ENCODE measurements around the gene TNPO2.

TNPO2 gene

GRCh38 chr19:12723641-12724426 lies at the start of gene TNPO2:
Gene TNPO2, minus strand, starts transcription at chr19:12723932. Its CDS starts 2,955 bp downstream, at chr19:12720977.
- peak; percentile 82 for DNase-seq

GRCh38 chr19:12772323-12772722 lies 48.6 kb upstream of the TNPO2 start:
- DNase-seq, result no peak

- DNase-seq, result no peak
Observed at GRCh38 chr19:12770922-12771321, 47.2 kb upstream of the TNPO2 start.

GRCh38 chr19:12769689-12770088 lies 46.0 kb upstream of the TNPO2 start:
- DNase-seq, result peak; percentile 69

GRCh38 chr19:12767666-12768065 lies 43.9 kb upstream of the TNPO2 start:
- no peak for DNase-seq

- DNase-seq, result no peak
Observed at GRCh38 chr19:12767150-12767549, 43.4 kb upstream of the TNPO2 start.

GRCh38 chr19:12766051-12766521 lies 42.4 kb upstream of the TNPO2 start:
- DNase-seq, result peak; percentile 88

GRCh38 chr19:12764698-12765097 lies 41.0 kb upstream of the TNPO2 start:
- no peak for DNase-seq

- no peak for DNase-seq
Observed at GRCh38 chr19:12763100-12763499, 39.4 kb upstream of the TNPO2 start.

GRCh38 chr19:12759686-12760085 lies 36.0 kb upstream of the TNPO2 start:
- no peak for DNase-seq

GRCh38 chr19:12757544-12758274 lies 34.0 kb upstream of the TNPO2 start:
- peak; percentile 83 for DNase-seq

- no peak for DNase-seq
Observed at GRCh38 chr19:12756150-12756883, 32.6 kb upstream of the TNPO2 start.

- no peak for DNase-seq
Observed at GRCh38 chr19:12754465-12755196, 30.9 kb upstream of the TNPO2 start.

- no peak for DNase-seq
Observed at GRCh38 chr19:12752056-12752781, 28.5 kb upstream of the TNPO2 start.

GRCh38 chr19:12751635-12752034 lies 27.9 kb upstream of the TNPO2 start, which contains the start of gene BEST2:
Gene BEST2, plus strand, starts transcription at chr19:12751791. Its CDS starts 802 bp downstream, at chr19:12752593.
- no peak for DNase-seq

GRCh38 chr19:12750851-12751250 lies 27.1 kb upstream of the TNPO2 start:
- DNase-seq, result no peak

GRCh38 chr19:12749938-12750521 lies 26.3 kb upstream of the TNPO2 start:
- no peak for DNase-seq

- DNase-seq, result no peak
Observed at GRCh38 chr19:12748489-12748888, 24.8 kb upstream of the TNPO2 start.

- DNase-seq, result no peak
Observed at GRCh38 chr19:12745166-12745897, 21.6 kb upstream of the TNPO2 start.

- no peak for DNase-seq
Observed at GRCh38 chr19:12737835-12738351, 14.2 kb upstream of the TNPO2 start.

Data from right hindlimb (tissue), 1 donor.